SK-N-SH (cell line): Measurements from ENCODE around the gene SIDT2. TPM values are rescaled to one million over a fixed set of nuclear protein-coding genes. Genes with fewer than 3 reads are reported as not detected.
A peak's percentile ranks its signal among the peaks of the same experiment; 100 is the strongest.

Source experiments
- CTCF ChIA-PET: fragments of 300-600, 350-600 bp; formaldehyde crosslinking; extraction: SDS; loops from one replicate; lab custom pipeline; 2021; lab: Yijun Ruan, JAX
- POLR2A ChIA-PET: fragments of 350-600 bp; sonication (Branson Sonifier 250); formaldehyde crosslinking; extraction: SDS; loops from one replicate; lab custom pipeline; 2020; ENCODE audit warnings: antibody characterized with exemption, inconsistent platforms; lab: Yijun Ruan, JAX
- DNase-seq: peaks from one replicate; pipeline ENCODE4 v3.0.0; 2012
- H2AFZ ChIP-seq: fragments of 200-600 bp; sonication (generic); 2 replicates; pipeline ENCODE4 v1.8.1; 2016; ENCODE audit warnings: antibody characterized with exemption, mild to moderate bottlenecking, low read depth
- H3F3A ChIP-seq: fragments of 200-600 bp; sonication (generic); replicated peaks from 2 replicates; pipeline ENCODE3; 2016; ENCODE audit warnings: antibody characterized with exemption, mild to moderate bottlenecking; ENCODE audit not compliant: insufficient read depth
- H3K27ac ChIP-seq, 2 experiments: fragments of 200-500 bp in 1 of 2; fragments of 200-600 bp in 1 of 2; sonication (Bioruptor generic) in 1 of 2; sonication (generic), shearing (Covaris generic) in 1 of 2; 2 replicates each; pipeline versions ENCODE4 v1.5.1 to v1.6.1; 2014 to 2016; ENCODE audit warnings: low read depth in 2 of 2, inconsistent platforms in 1 of 2, low read length in 1 of 2, mild to moderate bottlenecking in 1 of 2, mixed read lengths in 1 of 2
- H3K27me3 ChIP-seq: fragments of 200-600 bp; sonication (generic), shearing (Covaris generic); 2 replicates; pipeline ENCODE4 v1.6.1; 2016; ENCODE audit warnings: mixed run types; ENCODE audit not compliant: insufficient read depth
- H3K36me3 ChIP-seq, 2 experiments: fragments of 200-500 bp in 1 of 2; fragments of 200-600 bp in 1 of 2; sonication (Bioruptor generic) in 1 of 2; sonication (generic) in 1 of 2; replicated peaks in 1 of 2; 2 replicates each; pipeline versions ENCODE3 to v1.5.1; 2014 to 2016; ENCODE audit warnings: low read length in 1 of 2, mild to moderate bottlenecking in 1 of 2; ENCODE audit not compliant: insufficient read depth in 2 of 2, control insufficient read depth in 1 of 2
- H3K4me1 ChIP-seq, 2 experiments: fragments of 200-500 bp in 1 of 2; fragments of 200-600 bp in 1 of 2; sonication (Bioruptor generic) in 1 of 2; sonication (generic), shearing (Covaris generic) in 1 of 2; 2 replicates each; pipeline versions ENCODE4 v1.5.1 to v1.6.1; 2014 to 2016; ENCODE audit warnings: low read depth in 1 of 2, low read length in 1 of 2, mixed run types in 1 of 2; ENCODE audit not compliant: insufficient read depth in 2 of 2, control insufficient read depth in 1 of 2
- H3K4me2 ChIP-seq: fragments of 200-600 bp; sonication (generic), shearing (Covaris generic); 2 replicates; pipeline ENCODE4 v1.6.1; 2017; ENCODE audit warnings: mixed run types
- H3K4me3 ChIP-seq, 2 experiments: fragments of 200-500 bp in 1 of 2; fragments of 200-600 bp in 1 of 2; sonication (Bioruptor generic) in 1 of 2; sonication (generic), shearing (Covaris generic) in 1 of 2; 2 replicates each; pipeline versions ENCODE4 v1.5.1 to v1.8.1; 2014 to 2016; ENCODE audit warnings: low read depth in 2 of 2, inconsistent platforms in 1 of 2, low read length in 1 of 2, mild to moderate bottlenecking in 1 of 2, mixed read lengths in 1 of 2, moderate library complexity in 1 of 2
- H3K79me2 ChIP-seq: fragments of 200-600 bp; sonication (generic); 2 replicates; pipeline ENCODE4 v1.8.1; 2017; ENCODE audit warnings: mild to moderate bottlenecking; ENCODE audit not compliant: insufficient read depth
- H3K9ac ChIP-seq: fragments of 200-600 bp; sonication (generic); 2 replicates; pipeline ENCODE4 v1.6.1; 2017; ENCODE audit warnings: mixed run types
- H3K9me2 ChIP-seq: fragments of 200-600 bp; sonication (generic); 2 replicates; pipeline ENCODE4 v1.6.1; 2017; ENCODE audit warnings: mixed run types
- H3K9me3 ChIP-seq: fragments of 200-600 bp; sonication (generic); 2 replicates; pipeline ENCODE4 v1.6.1; 2017; ENCODE audit warnings: mixed run types, mild to moderate bottlenecking, moderate library complexity
- H4K20me1 ChIP-seq: fragments of 200-600 bp; sonication (generic); 2 replicates; pipeline ENCODE4 v1.6.1; 2017; ENCODE audit warnings: mild to moderate bottlenecking, mixed run types; ENCODE audit not compliant: insufficient read depth
- CTCF ChIP-seq: fragments of 200-600 bp; sonication (generic); IDR thresholded peaks from 2 replicates; pipeline ENCODE4 v1.6.1; 2017; ENCODE audit warnings: antibody characterized with exemption, mild to moderate bottlenecking, moderate library complexity
- EP300 ChIP-seq, 2 experiments: IDR thresholded peaks; 2 replicates each; pipeline versions ENCODE4 v1.4.0 to v1.6.1; 2012; ENCODE audit warnings: borderline replicate concordance in 1 of 2, low read depth in 1 of 2, low read length in 1 of 2
- NRF1 ChIP-seq: IDR thresholded peaks from 2 replicates; pipeline ENCODE4 v1.6.1; 2012; ENCODE audit warnings: low read depth, mild to moderate bottlenecking, low read length
- POLR2AphosphoS5 ChIP-seq: IDR thresholded peaks from 2 replicates; pipeline ENCODE4 v1.6.1; 2012; ENCODE audit warnings: low read depth, low read length
- REST ChIP-seq: IDR thresholded peaks from 2 replicates; pipeline ENCODE4 v1.6.1; 2012; ENCODE audit warnings: mild to moderate bottlenecking, low read depth, low read length, moderate library complexity
- ZBTB33 ChIP-seq: IDR thresholded peaks from 2 replicates; pipeline ENCODE4 v1.4.0; 2012; ENCODE audit warnings: low read depth, borderline replicate concordance
- WGBS: methylation state at CpG from one replicate; pipeline ENCODE4 v1.1.6; 2017; ENCODE audit warnings: low lambda C conversion rate; 5-methylcytosine and 5-hydroxymethylcytosine counted together
- polyA plus RNA-seq, 3 experiments: library from polyadenylated mRNA; depleted of rRNA; stranded (reverse); fragments of >200 nt; gene quantifications; 2 replicates each; pipeline ENCODE4 v1.2.3, GENCODE V29; 2012

Gene SIDT2
- polyA plus RNA-seq, 1 of the 3 experiments (the other 2 are of a cell fraction), result 17.5 TPM

- peak; percentile 12 for DNase-seq
- CTCF ChIA-PET, result no interaction called here
- Histone ChIP-seq H3F3A (no peaks in the 10 kb centered on the region), H4K20me1 (no peaks in the 10 kb centered on the region), H3K36me3 (peaks cover 0 to 17% of the 10 kb centered on the region in 2 experiments), H3K4me3 (no peak overlapping the region), H2AFZ (no peak overlapping the region), H3K9me3 (no peaks in the 10 kb centered on the region), H3K4me2 (no peak overlapping the region), H3K27ac (no peak overlapping the region), H3K79me2 (peaks cover 1% of the 10 kb centered on the region; the same call in 1 of the 2 replicates), H3K4me1 (no peaks in the 10 kb centered on the region), H3K27me3 (no peaks in the 10 kb centered on the region), H3K9ac (no peak overlapping the region), H3K9me2 (no peaks in the 10 kb centered on the region)
- TF ChIP-seq EP300 (IDR thresholded peaks at IDR 0.05; ENCODE audit: borderline replicate concordance in 1 of 2, low read depth in 1 of 2, low read length in 1 of 2), result no peak
- POLR2A ChIA-PET, result no interaction called here
- 96% methylated on average over 14 of the region's 17 CpGs for WGBS
These were observed 13.9 kb downstream of the SIDT2 start for GRCh38 chr11:117192401-117192875.

- H3K4me3 ChIP-seq, result no peak overlapping the region
- TF ChIP-seq REST, result no peak
- TF ChIP-seq NRF1, result no peak
- no peak for TF ChIP-seq CTCF
- TF ChIP-seq ZBTB33, result no peak
- no peak for TF ChIP-seq POLR2AphosphoS5
- TF ChIP-seq EP300 (IDR thresholded peaks at IDR 0.05; ENCODE audit: borderline replicate concordance in 1 of 2, low read depth in 1 of 2, low read length in 1 of 2), result no peak
- no peaks in the 10 kb centered on the region for H3K27me3 ChIP-seq
- H3K9me2 ChIP-seq, result no peaks in the 10 kb centered on the region
- DNase-seq, result no peak
- H3F3A ChIP-seq, result peaks cover 1% of the 10 kb centered on the region
- no peak overlapping the region for H3K4me2 ChIP-seq
- no peaks in the 10 kb centered on the region for H4K20me1 ChIP-seq
- H2AFZ ChIP-seq, result no peak overlapping the region
- no peaks in the 10 kb centered on the region for H3K9me3 ChIP-seq
- peaks cover 10% of the 10 kb centered on the region for H3K79me2 ChIP-seq
- 93% methylated on average over 15 of the region's 15 CpGs for WGBS
- CTCF ChIA-PET, result interaction anchor here (0.8 kb wide), 1 partner anchor 33 kb away, joined by 3 read pairs; no protein-coding TSS in a partner anchor
- H3K27ac ChIP-seq, result no peak overlapping the region
- H3K4me1 ChIP-seq, result peaks cover 3 to 4% of the 10 kb centered on the region in 2 experiments; a peak in 3 of 4 replicates
- POLR2A ChIA-PET, result interaction anchor here (1.0 kb wide), 1 partner anchor 15 kb away, joined by 3 read pairs; the partner anchor contains the start of gene SIDT2
- peaks cover 0 to 17% of the 10 kb centered on the region in 2 experiments for H3K36me3 ChIP-seq
- H3K9ac ChIP-seq, result no peak overlapping the region
These were observed 14.8 kb downstream of the SIDT2 start for GRCh38 chr11:117193130-117194020.
